GM18867 (cell line): ENCODE data around the gene VPS41.
"Not testable (repeated sequence)": the region's sequence is repeated elsewhere in the genome, so short reads cannot be mapped to it uniquely, and the experiment has no call there.

Experiments used
- ATAC-seq: cut with Tn5 transposase; IDR thresholded peaks from one replicate; pipeline ENCODE4 v1.9.1; 2021; ENCODE audit warnings: mild to moderate bottlenecking, moderate library complexity; ENCODE audit not compliant: unreplicated experiment

VPS41 gene

GRCh38 chr7:38908759-38909335, at the start of gene VPS41:
VPS41 (minus strand) TSS chr7:38909191; CDS start chr7:38909174, 17 bp downstream.
- ATAC-seq: peak; percentile 99

GRCh38 chr7:38955892-38956291, 46.9 kb upstream of the VPS41 start:
- ATAC-seq: no peak

- no peak for ATAC-seq
These were observed 45.0 kb upstream of the VPS41 start for GRCh38 chr7:38953971-38954370.

- no peak for ATAC-seq
These were observed 44.2 kb upstream of the VPS41 start for GRCh38 chr7:38953227-38953626.

- ATAC-seq: no peak
These were observed 42.2 kb upstream of the VPS41 start for GRCh38 chr7:38951213-38951612.

GRCh38 chr7:38950309-38950708, 41.3 kb upstream of the VPS41 start:
- ATAC-seq: no peak

GRCh38 chr7:38947541-38947940, 38.5 kb upstream of the VPS41 start:
- ATAC-seq: not testable (repeated sequence)

GRCh38 chr7:38942431-38943051, 33.5 kb upstream of the VPS41 start:
- ATAC-seq: no peak

GRCh38 chr7:38940774-38941173, 31.8 kb upstream of the VPS41 start:
- ATAC-seq: no peak

GRCh38 chr7:38938589-38938988, 29.6 kb upstream of the VPS41 start:
- no peak for ATAC-seq

GRCh38 chr7:38938001-38938485, 29.1 kb upstream of the VPS41 start:
- ATAC-seq: no peak

- ATAC-seq: no peak
These were observed 27.6 kb upstream of the VPS41 start for GRCh38 chr7:38936641-38937040.

- no peak for ATAC-seq
These were observed 25.5 kb upstream of the VPS41 start for GRCh38 chr7:38934536-38934935.

GRCh38 chr7:38934051-38934450, 25.1 kb upstream of the VPS41 start:
- no peak for ATAC-seq

GRCh38 chr7:38932509-38933168, 23.6 kb upstream of the VPS41 start:
- peak; percentile 86 for ATAC-seq

GRCh38 chr7:38929460-38930171, 20.6 kb upstream of the VPS41 start:
- ATAC-seq: no peak

- no peak for ATAC-seq
These were observed 19.5 kb upstream of the VPS41 start for GRCh38 chr7:38928506-38928905.

- no peak for ATAC-seq
These were observed 18.8 kb upstream of the VPS41 start for GRCh38 chr7:38927751-38928150.

GRCh38 chr7:38920731-38921130, 11.7 kb upstream of the VPS41 start:
- ATAC-seq: no peak

GRCh38 chr7:38916396-38916795, 7.4 kb upstream of the VPS41 start:
- ATAC-seq: no peak

- ATAC-seq: no peak
These were observed 879 bp upstream of the VPS41 start for GRCh38 chr7:38909870-38910269.

- ATAC-seq: no peak
These were observed 1.2 kb downstream of the VPS41 start for GRCh38 chr7:38907766-38908165.
